Iris pigment epithelial cell (primary cell): ENCODE measurements around the gene COL11A1.
A peak's percentile ranks its signal among the peaks of the same experiment; 100 is the strongest.
"Not testable (repeated sequence)": the region's sequence is repeated elsewhere in the genome, so short reads cannot be mapped to it uniquely, and the experiment has no call there.

Experiments used
- DNase-seq: peaks from one replicate; pipeline ENCODE4 v3.0.0-alpha.2; 2011; ENCODE audit warnings: low read depth

The COL11A1 gene

DNA sequence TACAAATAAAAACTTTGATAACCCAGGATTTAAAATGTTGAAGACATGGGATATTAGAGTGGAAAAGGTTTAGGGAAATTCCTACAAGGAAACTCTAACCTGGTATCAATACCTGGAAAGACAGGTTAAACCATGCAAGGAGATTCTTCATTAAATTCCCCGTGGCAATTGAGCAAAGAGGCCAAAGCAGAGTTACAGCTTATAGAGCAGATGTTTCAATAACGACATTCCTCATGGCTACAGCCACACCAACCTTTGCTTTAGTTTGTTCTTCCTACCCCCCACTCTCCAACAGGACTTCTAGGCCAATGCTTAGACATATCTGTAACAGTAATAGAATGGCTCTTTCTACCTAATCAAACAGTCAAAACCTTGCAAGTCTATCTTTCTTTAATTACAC, 271.3 kb downstream of the COL11A1 start:
- no peak for DNase-seq

DNA sequence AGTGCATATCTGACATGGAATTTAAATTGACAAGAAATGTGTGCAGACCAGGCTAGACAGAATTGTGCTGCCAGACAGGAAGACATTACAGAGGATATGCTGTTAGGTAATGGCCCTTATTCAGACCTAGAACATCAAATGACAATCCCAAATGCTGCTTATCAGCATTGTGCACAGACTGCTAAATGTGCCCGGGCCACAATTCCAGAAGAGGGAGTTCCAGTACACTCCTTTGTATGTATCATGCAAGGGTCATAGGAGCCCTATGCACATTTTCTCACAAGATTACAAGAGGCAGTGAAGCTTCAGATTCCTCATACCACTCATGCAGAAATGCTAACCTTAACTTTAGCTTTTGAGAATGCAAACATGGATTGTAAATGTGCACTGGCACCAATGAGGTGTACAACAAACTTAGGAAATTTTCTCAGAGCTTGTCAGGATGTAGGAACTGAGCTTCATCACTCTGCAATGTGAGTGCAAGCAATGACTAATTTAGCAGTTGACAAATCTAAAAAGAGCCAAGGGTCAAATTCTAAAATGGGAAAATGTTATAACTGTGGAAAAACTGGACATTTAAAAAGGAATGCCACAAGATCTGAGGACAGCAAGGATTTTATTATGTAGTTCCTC, 273.5 kb downstream of the COL11A1 start:
- DNase-seq, result peak; percentile 3

DNA sequence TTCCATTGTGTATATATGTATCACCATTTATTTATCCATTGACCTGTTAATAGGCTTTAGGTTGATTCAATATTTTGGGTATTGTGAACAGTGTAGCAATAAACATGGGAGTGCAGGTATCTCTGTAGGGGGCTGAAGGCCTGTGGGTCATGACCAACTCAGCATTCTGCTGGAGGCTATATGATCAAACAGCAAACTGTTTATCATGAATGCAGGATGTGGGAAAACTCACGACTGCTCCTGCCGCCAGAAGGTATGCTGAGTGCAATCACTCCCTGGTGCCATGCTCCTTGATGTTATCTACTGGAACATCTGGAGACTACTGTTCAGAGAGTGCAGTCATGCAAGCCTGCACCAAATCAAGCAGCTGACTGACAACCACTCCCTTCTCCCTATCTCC, 275.2 kb downstream of the COL11A1 start:
- no peak for DNase-seq

DNA sequence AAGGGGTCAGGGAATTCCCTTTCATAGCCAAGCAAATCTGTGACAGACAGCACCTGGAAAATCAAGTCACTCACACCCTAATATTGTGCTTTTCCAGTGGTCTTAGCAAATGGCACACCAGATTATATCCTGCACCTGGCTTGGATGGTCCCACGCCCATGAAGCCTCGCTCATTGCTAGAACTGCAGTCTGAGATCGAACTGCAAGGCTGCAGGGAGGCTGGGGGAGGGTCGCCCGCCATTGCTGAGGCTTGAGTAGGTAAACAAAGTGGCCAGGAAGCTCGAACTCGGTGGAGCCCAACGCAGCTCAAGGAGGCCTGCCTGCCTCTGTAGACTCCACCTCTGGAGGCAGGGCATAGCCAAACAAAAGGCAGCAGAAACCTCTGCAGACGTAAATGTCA, 281.6 kb downstream of the COL11A1 start:
- not testable (repeated sequence) for DNase-seq
